OCI-LY1 (cell line): ENCODE measurements around the gene GPATCH4.

Source experiments
- EZH2 ChIP-seq: fragments of 200-600 bp; sonication (generic), shearing (Covaris generic); IDR thresholded peaks from 2 replicates; pipeline ENCODE4 v1.8.0; 2017; ENCODE audit warnings: borderline replicate concordance, mixed run types, mild to moderate bottlenecking, antibody characterized with exemption, low read length, moderate library complexity, mixed read lengths
- TF ChIP-seq, protein P1 (sequence below): fragments of 200-600 bp; sonication (generic), shearing (Covaris generic); IDR thresholded peaks from 2 replicates; pipeline ENCODE4 v1.5.1; 2017; ENCODE audit warnings: mild to moderate bottlenecking, antibody characterized with exemption, low read length, moderate library complexity, mixed read lengths

DNA sequence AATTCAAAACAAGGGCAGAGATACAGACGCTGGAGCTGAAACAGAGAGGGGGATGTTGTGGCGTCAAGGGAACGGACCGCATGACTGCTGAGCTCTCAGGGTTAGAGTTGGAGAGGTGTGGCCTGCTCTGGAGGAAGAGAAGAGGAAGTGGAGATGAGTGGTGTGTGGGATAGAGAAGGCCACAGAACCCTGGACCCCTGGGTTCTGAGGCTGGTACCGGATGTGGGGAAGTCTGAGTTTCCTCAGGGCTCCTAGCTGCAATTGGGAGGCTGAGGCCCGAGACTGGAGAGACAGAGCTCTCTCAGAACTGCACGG lies 42.5 kb upstream of the GPATCH4 start:
- TF ChIP-seq, protein P1, sequence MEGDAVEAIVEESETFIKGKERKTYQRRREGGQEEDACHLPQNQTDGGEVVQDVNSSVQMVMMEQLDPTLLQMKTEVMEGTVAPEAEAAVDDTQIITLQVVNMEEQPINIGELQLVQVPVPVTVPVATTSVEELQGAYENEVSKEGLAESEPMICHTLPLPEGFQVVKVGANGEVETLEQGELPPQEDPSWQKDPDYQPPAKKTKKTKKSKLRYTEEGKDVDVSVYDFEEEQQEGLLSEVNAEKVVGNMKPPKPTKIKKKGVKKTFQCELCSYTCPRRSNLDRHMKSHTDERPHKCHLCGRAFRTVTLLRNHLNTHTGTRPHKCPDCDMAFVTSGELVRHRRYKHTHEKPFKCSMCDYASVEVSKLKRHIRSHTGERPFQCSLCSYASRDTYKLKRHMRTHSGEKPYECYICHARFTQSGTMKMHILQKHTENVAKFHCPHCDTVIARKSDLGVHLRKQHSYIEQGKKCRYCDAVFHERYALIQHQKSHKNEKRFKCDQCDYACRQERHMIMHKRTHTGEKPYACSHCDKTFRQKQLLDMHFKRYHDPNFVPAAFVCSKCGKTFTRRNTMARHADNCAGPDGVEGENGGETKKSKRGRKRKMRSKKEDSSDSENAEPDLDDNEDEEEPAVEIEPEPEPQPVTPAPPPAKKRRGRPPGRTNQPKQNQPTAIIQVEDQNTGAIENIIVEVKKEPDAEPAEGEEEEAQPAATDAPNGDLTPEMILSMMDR = no peak
- no peak for TF ChIP-seq EZH2
